Activated effector memory CD4-positive, alpha-beta T cell treated with Interleukin-2 at 50 U/mL for 16 hours (primary cell): ENCODE results near the gene MYO3A.

ENCODE experiments used
- DNase-seq: peaks from one replicate; pipeline ENCODE4 v3.0.0-alpha.2; 2020

Gene MYO3A

GRCh38 chr10:25933653-25934608 is at the start of gene MYO3A:
Gene MYO3A (plus strand): TSS chr10:25934229. CDS start chr10:25952111, 17,882 bp downstream.
- no peak for DNase-seq

GRCh38 chr10:25888627-25889026 is 45.4 kb upstream of the MYO3A start:
- DNase-seq: no peak

- DNase-seq: no peak
Measured at GRCh38 chr10:25890995-25891394, 43.0 kb upstream of the MYO3A start.

- no peak for DNase-seq
Measured at GRCh38 chr10:25895856-25896255, 38.2 kb upstream of the MYO3A start.

GRCh38 chr10:25896421-25896820 is 37.6 kb upstream of the MYO3A start:
- no peak for DNase-seq

GRCh38 chr10:25899304-25899703 is 34.7 kb upstream of the MYO3A start:
- no peak for DNase-seq

GRCh38 chr10:25901199-25901598 is 32.8 kb upstream of the MYO3A start:
- no peak for DNase-seq

GRCh38 chr10:25902002-25902401 is 32.0 kb upstream of the MYO3A start:
- no peak for DNase-seq

- no peak for DNase-seq
Measured at GRCh38 chr10:25907261-25907660, 26.8 kb upstream of the MYO3A start.

GRCh38 chr10:25912866-25913265 is 21.2 kb upstream of the MYO3A start:
- DNase-seq: no peak

GRCh38 chr10:25914776-25915175 is 19.3 kb upstream of the MYO3A start:
- no peak for DNase-seq

- no peak for DNase-seq
Measured at GRCh38 chr10:25934621-25935139, 651 bp downstream of the MYO3A start.

GRCh38 chr10:25938405-25938804 is 4.4 kb downstream of the MYO3A start:
- no peak for DNase-seq

- DNase-seq: no peak
Measured at GRCh38 chr10:25944771-25945170, 10.7 kb downstream of the MYO3A start.

- no peak for DNase-seq
Measured at GRCh38 chr10:25952857-25953256, 18.8 kb downstream of the MYO3A start.

- DNase-seq: no peak
Measured at GRCh38 chr10:25954851-25955250, 20.8 kb downstream of the MYO3A start.

GRCh38 chr10:25959540-25960232 is 25.7 kb downstream of the MYO3A start:
- no peak for DNase-seq

- DNase-seq: no peak
Measured at GRCh38 chr10:25965584-25965983, 31.6 kb downstream of the MYO3A start.

GRCh38 chr10:25966844-25967243 is 32.8 kb downstream of the MYO3A start:
- no peak for DNase-seq

GRCh38 chr10:25972631-25973030 is 38.6 kb downstream of the MYO3A start:
- DNase-seq: no peak

GRCh38 chr10:25974897-25975459 is 40.9 kb downstream of the MYO3A start:
- DNase-seq: no peak

- DNase-seq: no peak
Measured at GRCh38 chr10:25978771-25979170, 44.7 kb downstream of the MYO3A start.

- no peak for DNase-seq
Measured at GRCh38 chr10:25982107-25982506, 48.1 kb downstream of the MYO3A start.

- no peak for DNase-seq
Measured at GRCh38 chr10:25988583-25988982, 54.6 kb downstream of the MYO3A start.
